GM21360 (cell line): ENCODE results near the gene ABCC12.

Experiments used
- ATAC-seq: cut with Tn5 transposase; IDR thresholded peaks from one replicate; pipeline ENCODE4 v1.9.1; 2021; ENCODE audit warnings: mild to moderate bottlenecking, moderate library complexity; ENCODE audit not compliant: unreplicated experiment

ABCC12 gene

DNA sequence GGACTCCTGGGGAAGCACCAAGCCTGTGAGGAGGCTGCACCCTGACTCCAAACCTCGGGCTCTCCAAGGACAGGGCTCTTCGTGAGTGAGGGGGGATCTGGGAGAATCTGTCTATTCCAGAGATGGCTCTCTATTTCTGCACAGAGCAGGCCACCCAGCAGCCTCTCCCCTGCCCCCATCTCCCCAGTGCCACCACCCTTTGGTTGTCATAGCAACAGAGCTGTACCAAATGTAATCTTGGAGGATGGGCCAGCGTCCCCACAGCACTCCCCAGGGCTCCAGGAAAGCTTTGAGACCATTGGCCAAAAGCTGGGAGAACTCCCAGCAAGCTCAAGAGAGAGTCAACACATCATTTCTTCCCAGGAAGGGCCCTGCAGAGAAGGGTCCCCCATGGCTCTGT lies 49.3 kb downstream of the ABCC12 start:
- ATAC-seq, result no peak
